Mesenchymal stem cell (in vitro differentiated cells and primary cell): Measurements from ENCODE around the gene ANKFY1.

Experiments used
- DNase-seq: peaks from one replicate; pipeline ENCODE4 v3.0.0-alpha.2; 2013
- H2AFZ ChIP-seq: one replicate; pipeline ENCODE4 v1.6.1; 2013; ENCODE audit warnings: low read depth, mild to moderate bottlenecking, control low read depth, inconsistent platforms, low read length, moderate library complexity
- H2AK5ac ChIP-seq: 2 replicates; pipeline ENCODE4 v1.6.1; 2013; ENCODE audit warnings: low read length, moderate library complexity, mild to moderate bottlenecking, inconsistent platforms; ENCODE audit not compliant: severe bottlenecking
- H2BK120ac ChIP-seq: one replicate; pipeline ENCODE4 v1.6.1; 2013; ENCODE audit warnings: low read depth, mild to moderate bottlenecking, inconsistent platforms, low read length, moderate library complexity
- H2BK12ac ChIP-seq, 2 experiments: one replicate each; pipeline ENCODE4 v1.6.1; 2013; ENCODE audit warnings: inconsistent platforms in 2 of 2, low read length in 2 of 2, mild to moderate bottlenecking in 2 of 2, moderate library complexity in 2 of 2, control low read depth in 1 of 2
- H2BK15ac ChIP-seq: one replicate; pipeline ENCODE4 v1.6.1; 2013; ENCODE audit warnings: mild to moderate bottlenecking, low read depth, inconsistent platforms; ENCODE audit not compliant: poor library complexity, severe bottlenecking
- H2BK5ac ChIP-seq: 2 replicates; pipeline ENCODE4 v1.6.1; 2013; ENCODE audit warnings: low read depth, mild to moderate bottlenecking, low read length, control low read depth, inconsistent platforms; ENCODE audit not compliant: poor library complexity, severe bottlenecking
- H3K14ac ChIP-seq, 2 experiments: one replicate each; pipeline ENCODE4 v1.6.1; 2013; ENCODE audit warnings: inconsistent platforms in 2 of 2, low read length in 2 of 2, control low read depth in 1 of 2, mild to moderate bottlenecking in 1 of 2, moderate library complexity in 1 of 2
- H3K18ac ChIP-seq, 2 experiments: one replicate each; pipeline ENCODE4 v1.6.1; 2013; ENCODE audit warnings: inconsistent platforms in 2 of 2, low read length in 2 of 2, control low read depth in 1 of 2, low read depth in 1 of 2, mild to moderate bottlenecking in 1 of 2
- H3K23ac ChIP-seq, 2 experiments: one replicate each; pipeline ENCODE4 v1.6.1; 2013; ENCODE audit warnings: inconsistent platforms in 2 of 2, low read length in 2 of 2, mild to moderate bottlenecking in 2 of 2, moderate library complexity in 2 of 2, control low read depth in 1 of 2
- H3K27ac ChIP-seq: 2 replicates; pipeline ENCODE4 v1.5.1; 2013; ENCODE audit warnings: mild to moderate bottlenecking, moderate library complexity, low read length, control low read depth, inconsistent platforms; ENCODE audit not compliant: poor library complexity, severe bottlenecking
- H3K27me3 ChIP-seq, 2 experiments: 2 replicates each; pipeline versions ENCODE4 v1.6.1 to v1.7.0; 2013; ENCODE audit warnings: low read length in 2 of 2, mild to moderate bottlenecking in 2 of 2, moderate library complexity in 2 of 2, control low read depth in 1 of 2, inconsistent platforms in 1 of 2; ENCODE audit not compliant: control insufficient read depth in 1 of 2, insufficient read depth in 1 of 2
- H3K36me3 ChIP-seq, 2 experiments: 2 replicates each; pipeline versions ENCODE4 v1.6.1 to v1.7.0; 2013; ENCODE audit warnings: low read length in 2 of 2, control low read depth in 1 of 2, inconsistent platforms in 1 of 2, low read depth in 1 of 2, mild to moderate bottlenecking in 1 of 2; ENCODE audit not compliant: insufficient read depth in 2 of 2, control insufficient read depth in 1 of 2
- H3K4ac ChIP-seq, 2 experiments: one replicate each; pipeline ENCODE4 v1.6.1; 2013; ENCODE audit warnings: inconsistent platforms in 2 of 2, low read length in 2 of 2, mild to moderate bottlenecking in 2 of 2, moderate library complexity in 2 of 2, control low read depth in 1 of 2, low read depth in 1 of 2
- H3K4me1 ChIP-seq: 2 replicates; pipeline ENCODE4 v1.6.1; 2013; ENCODE audit warnings: low read depth, low read length, control low read depth; ENCODE audit not compliant: control insufficient read depth, insufficient read depth
- H3K4me2 ChIP-seq: 2 replicates; pipeline ENCODE4 v1.6.1; 2013; ENCODE audit warnings: low read length, mild to moderate bottlenecking, inconsistent platforms; ENCODE audit not compliant: poor library complexity, severe bottlenecking
- H3K4me3 ChIP-seq, 2 experiments: 2 replicates each; pipeline versions ENCODE4 v1.5.1 to v1.7.0; 2013; ENCODE audit warnings: low read length in 2 of 2, mild to moderate bottlenecking in 2 of 2, control low read depth in 1 of 2, low read depth in 1 of 2; ENCODE audit not compliant: insufficient read depth in 1 of 2
- H3K79me1 ChIP-seq: replicated peaks from 2 replicates; pipeline ENCODE4 v1.6.1; 2013; ENCODE audit warnings: mild to moderate bottlenecking, control low read depth, low read length, inconsistent platforms; ENCODE audit not compliant: poor library complexity, severe bottlenecking
- H3K9ac ChIP-seq: 2 replicates; pipeline ENCODE4 v1.7.0; 2013; ENCODE audit warnings: mild to moderate bottlenecking, low read length, moderate library complexity
- H3K9me3 ChIP-seq: 2 replicates; pipeline ENCODE4 v1.7.0; 2013; ENCODE audit warnings: mild to moderate bottlenecking, low read length; ENCODE audit not compliant: control insufficient read depth
- H4K8ac ChIP-seq: one replicate; pipeline ENCODE4 v1.6.1; 2013; ENCODE audit warnings: inconsistent platforms, mild to moderate bottlenecking, low read length, moderate library complexity
- H4K91ac ChIP-seq: one replicate; pipeline ENCODE4 v1.6.1; 2013; ENCODE audit warnings: mild to moderate bottlenecking, low read length, inconsistent platforms
- WGBS: methylation state at CpG from one replicate; pipeline ENCODE4 v1.1.7; 2013; ENCODE audit warnings: mixed read lengths; 5-methylcytosine and 5-hydroxymethylcytosine counted together

ANKFY1 gene

GRCh38 chr17:4204190-4204589, 59.6 kb downstream of the ANKFY1 start:
- Histone ChIP-seq H4K8ac (no peak overlapping the region), H3K4ac (no peak overlapping the region), H3K14ac (no peak overlapping the region), H3K27ac (no peak overlapping the region), H2AFZ (no peak overlapping the region), H3K18ac (no peak overlapping the region), H2BK5ac (no peak overlapping the region), H4K91ac (no peak overlapping the region), H3K9ac (peak overlapping the region; percentile 88), H2AK5ac (no peak overlapping the region), H2BK120ac (no peak overlapping the region), H3K27me3 (no peaks in the 10 kb centered on the region), H3K79me1 (peaks cover 21% of the 10 kb centered on the region), H3K4me3 (peak overlapping the region in 1 of 2 experiments; percentile 55), H3K4me2 (no peak overlapping the region), H3K23ac (no peak overlapping the region), H3K4me1 (peaks cover 8% of the 10 kb centered on the region), H2BK12ac (no peak overlapping the region), H3K36me3 (peaks cover 25 to 35% of the 10 kb centered on the region in 2 experiments), H2BK15ac (no peak overlapping the region), H3K9me3 (no peaks in the 10 kb centered on the region)
- WGBS, result 96% methylated on average over 5 of the region's 6 CpGs
- DNase-seq, result no peak

GRCh38 chr17:4201226-4201625, 62.6 kb downstream of the ANKFY1 start:
- no peak overlapping the region for H2BK12ac ChIP-seq
- no peaks in the 10 kb centered on the region for H3K9me3 ChIP-seq
- H3K9ac ChIP-seq, result peak overlapping the region; percentile 51
- H3K27ac ChIP-seq, result no peak overlapping the region
- H3K4ac ChIP-seq, result no peak overlapping the region
- H3K18ac ChIP-seq, result no peak overlapping the region
- no peak overlapping the region for H4K8ac ChIP-seq
- H3K4me3 ChIP-seq, result no peak overlapping the region
- H2BK15ac ChIP-seq, result no peak overlapping the region
- H3K23ac ChIP-seq, result no peak overlapping the region
- WGBS, result 96% methylated on average over 4 of the region's 4 CpGs
- H3K36me3 ChIP-seq, result peaks cover 25% of the 10 kb centered on the region in 2 experiments
- no peak overlapping the region for H3K14ac ChIP-seq
- H3K4me1 ChIP-seq, result peaks cover 3% of the 10 kb centered on the region
- peaks cover 21% of the 10 kb centered on the region for H3K79me1 ChIP-seq
- H2BK5ac ChIP-seq, result no peak overlapping the region
- H2BK120ac ChIP-seq, result no peak overlapping the region
- DNase-seq, result no peak
- no peaks in the 10 kb centered on the region for H3K27me3 ChIP-seq
- H3K4me2 ChIP-seq, result no peak overlapping the region
- H2AK5ac ChIP-seq, result no peak overlapping the region
- H4K91ac ChIP-seq, result no peak overlapping the region
- no peak overlapping the region for H2AFZ ChIP-seq

GRCh38 chr17:4199818-4200402, 63.9 kb downstream of the ANKFY1 start:
- H3K4me3 ChIP-seq, result no peak overlapping the region
- peaks cover 21 to 23% of the 10 kb centered on the region in 2 experiments for H3K36me3 ChIP-seq
- H3K79me1 ChIP-seq, result peaks cover 19% of the 10 kb centered on the region
- peak; percentile 59 for DNase-seq
- 55% methylated on average over 7 of the region's 9 CpGs for WGBS
- H3K18ac ChIP-seq, result no peak overlapping the region
- H4K91ac ChIP-seq, result no peak overlapping the region
- no peak overlapping the region for H2AK5ac ChIP-seq
- no peak overlapping the region for H2BK5ac ChIP-seq
- H3K14ac ChIP-seq, result no peak overlapping the region
- H3K9me3 ChIP-seq, result no peaks in the 10 kb centered on the region
- no peak overlapping the region for H3K4me2 ChIP-seq
- H2BK12ac ChIP-seq, result no peak overlapping the region
- peak overlapping the region; percentile 27 for H3K9ac ChIP-seq
- H2BK120ac ChIP-seq, result no peak overlapping the region
- no peak overlapping the region for H3K23ac ChIP-seq
- H3K4me1 ChIP-seq, result peaks cover 11% of the 10 kb centered on the region
- H4K8ac ChIP-seq, result no peak overlapping the region
- H3K27ac ChIP-seq, result no peak overlapping the region
- H3K27me3 ChIP-seq, result no peaks in the 10 kb centered on the region
- no peak overlapping the region for H2AFZ ChIP-seq
- H2BK15ac ChIP-seq, result no peak overlapping the region
- no peak overlapping the region for H3K4ac ChIP-seq

GRCh38 chr17:4198995-4199394, 64.8 kb downstream of the ANKFY1 start:
- Histone ChIP-seq H3K27me3 (no peaks in the 10 kb centered on the region), H3K79me1 (peaks cover 19% of the 10 kb centered on the region), H2BK5ac (no peak overlapping the region), H3K23ac (no peak overlapping the region), H3K14ac (no peak overlapping the region), H4K8ac (no peak overlapping the region), H3K4me3 (no peak overlapping the region), H3K4me1 (peaks cover 10% of the 10 kb centered on the region), H4K91ac (no peak overlapping the region), H3K9ac (peak overlapping the region; percentile 27), H3K4ac (no peak overlapping the region), H3K27ac (no peak overlapping the region), H2BK12ac (no peak overlapping the region), H2BK120ac (no peak overlapping the region), H3K9me3 (no peaks in the 10 kb centered on the region), H3K4me2 (no peak overlapping the region), H2AFZ (no peak overlapping the region), H3K18ac (no peak overlapping the region), H3K36me3 (peaks cover 29 to 30% of the 10 kb centered on the region in 2 experiments), H2AK5ac (no peak overlapping the region), H2BK15ac (no peak overlapping the region)
- DNase-seq, result no peak
- WGBS, result 91% methylated on average over 7 of the region's 7 CpGs
